WTC11 (cell line): Measurements from ENCODE around the gene CELSR2. TPM values are rescaled to one million over a fixed set of nuclear protein-coding genes. Genes with fewer than 3 reads are reported as not detected.
"Not testable (repeated sequence)": the region's sequence is repeated elsewhere in the genome, so short reads cannot be mapped to it uniquely, and the experiment has no call there.

Source experiments
- ATAC-seq: fragments of 200-7000 bp; cut with Tn5 transposase; 2 replicates; pipeline ENCODE4 v1.10.0; 2021; ENCODE audit warnings: mild to moderate bottlenecking, moderate library complexity
- CTCF ChIA-PET: fragments of 300-600 bp; sonication (Branson Sonifier 250); formaldehyde crosslinking; loops from one replicate; lab custom pipeline; 2021; ENCODE audit warnings: antibody characterized with exemption; lab: Charles Lee
- POLR2A ChIA-PET: fragments of 350-600 bp; sonication (Branson Sonifier 250); formaldehyde crosslinking; loops from one replicate; lab custom pipeline; 2021; ENCODE audit warnings: antibody characterized with exemption; lab: Charles Lee
- DNase-seq: peaks from one replicate; pipeline ENCODE4 v3.0.0; 2021; ENCODE audit warnings: low spot score
- H3K27ac Mint-ChIP-seq: 2 replicates; pipeline ENCODE4 v1.8.0; 2021; ENCODE audit warnings: mixed read lengths
- H3K27me3 Mint-ChIP-seq: 2 replicates; pipeline ENCODE4 v1.8.0; 2021; ENCODE audit warnings: low read depth, mild to moderate bottlenecking, moderate library complexity, mixed read lengths
- H3K36me3 Mint-ChIP-seq: 2 replicates; pipeline ENCODE4 v1.8.0; 2021; ENCODE audit warnings: mixed read lengths
- H3K4me1 Mint-ChIP-seq: 2 replicates; pipeline ENCODE4 v1.8.0; 2022; ENCODE audit warnings: mixed read lengths
- H3K4me3 Mint-ChIP-seq: 2 replicates; pipeline ENCODE4 v1.8.0; 2021; ENCODE audit warnings: mild to moderate bottlenecking, moderate library complexity, mixed read lengths
- H3K9me3 Mint-ChIP-seq: 2 replicates; pipeline ENCODE4 v1.8.0; 2021; ENCODE audit warnings: mixed read lengths
- CREB1 ChIP-seq: sonication (generic); formaldehyde crosslinking; IDR thresholded peaks from 2 replicates; pipeline ENCODE4 v1.8.0; 2023; ENCODE audit warnings: mild to moderate bottlenecking, missing genetic modification reagents
- GABPB1 ChIP-seq: sonication (generic); formaldehyde crosslinking; IDR thresholded peaks from 2 replicates; pipeline ENCODE4 v1.8.1; 2023; ENCODE audit warnings: mild to moderate bottlenecking, missing genetic modification reagents
- NFATC4 ChIP-seq: fragments of 250-450 bp; sonication (Bioruptor Pico); IDR thresholded peaks from 2 replicates; pipeline ENCODE4 v1.9.0; 2021; ENCODE audit warnings: mild to moderate bottlenecking
- NR2C2 ChIP-seq: sonication (generic); formaldehyde crosslinking; IDR thresholded peaks from 2 replicates; pipeline ENCODE4 v1.8.0; 2022; ENCODE audit warnings: mild to moderate bottlenecking, missing genetic modification reagents
- RORB ChIP-seq: fragments of 250-450 bp; sonication (Bioruptor Pico); IDR thresholded peaks from 2 replicates; pipeline ENCODE4 v1.9.0; 2021; ENCODE audit warnings: mild to moderate bottlenecking
- SMAD4 ChIP-seq: sonication (generic); formaldehyde crosslinking; IDR thresholded peaks from 2 replicates; pipeline ENCODE4 v1.8.0; 2022; ENCODE audit warnings: mild to moderate bottlenecking, missing genetic modification reagents
- TEAD1 ChIP-seq: sonication (generic); formaldehyde crosslinking; IDR thresholded peaks from 2 replicates; pipeline ENCODE4 v1.8.0; 2022; ENCODE audit warnings: mild to moderate bottlenecking, missing genetic modification reagents
- ZNF232 ChIP-seq: sonication (generic); formaldehyde crosslinking; IDR thresholded peaks from 2 replicates; pipeline ENCODE4 v1.8.0; 2022; ENCODE audit warnings: mild to moderate bottlenecking, missing genetic modification reagents
- total RNA-seq: library from RNA; stranded (reverse); gene quantifications from 3 replicates; pipeline ENCODE4 v1.2.3, GENCODE V29; 2021
- TF ChIP-seq, protein P1 (sequence below): sonication (generic); formaldehyde crosslinking; IDR thresholded peaks from 2 replicates; pipeline ENCODE4 v1.8.0; 2022; ENCODE audit warnings: mild to moderate bottlenecking, missing genetic modification reagents
- TF ChIP-seq, protein P2 (sequence below): sonication (generic); formaldehyde crosslinking; IDR thresholded peaks from 2 replicates; pipeline ENCODE4 v1.8.1; 2023; ENCODE audit warnings: mild to moderate bottlenecking, moderate library complexity, missing genetic modification reagents
- TF ChIP-seq, protein P3 (sequence below): sonication (generic); formaldehyde crosslinking; IDR thresholded peaks from 2 replicates; pipeline ENCODE4 v1.8.1; 2023; ENCODE audit warnings: mild to moderate bottlenecking, missing genetic modification reagents

The CELSR2 gene
- total RNA-seq, 1 experiment from 2014 or later: 31.3 TPM

DNA sequence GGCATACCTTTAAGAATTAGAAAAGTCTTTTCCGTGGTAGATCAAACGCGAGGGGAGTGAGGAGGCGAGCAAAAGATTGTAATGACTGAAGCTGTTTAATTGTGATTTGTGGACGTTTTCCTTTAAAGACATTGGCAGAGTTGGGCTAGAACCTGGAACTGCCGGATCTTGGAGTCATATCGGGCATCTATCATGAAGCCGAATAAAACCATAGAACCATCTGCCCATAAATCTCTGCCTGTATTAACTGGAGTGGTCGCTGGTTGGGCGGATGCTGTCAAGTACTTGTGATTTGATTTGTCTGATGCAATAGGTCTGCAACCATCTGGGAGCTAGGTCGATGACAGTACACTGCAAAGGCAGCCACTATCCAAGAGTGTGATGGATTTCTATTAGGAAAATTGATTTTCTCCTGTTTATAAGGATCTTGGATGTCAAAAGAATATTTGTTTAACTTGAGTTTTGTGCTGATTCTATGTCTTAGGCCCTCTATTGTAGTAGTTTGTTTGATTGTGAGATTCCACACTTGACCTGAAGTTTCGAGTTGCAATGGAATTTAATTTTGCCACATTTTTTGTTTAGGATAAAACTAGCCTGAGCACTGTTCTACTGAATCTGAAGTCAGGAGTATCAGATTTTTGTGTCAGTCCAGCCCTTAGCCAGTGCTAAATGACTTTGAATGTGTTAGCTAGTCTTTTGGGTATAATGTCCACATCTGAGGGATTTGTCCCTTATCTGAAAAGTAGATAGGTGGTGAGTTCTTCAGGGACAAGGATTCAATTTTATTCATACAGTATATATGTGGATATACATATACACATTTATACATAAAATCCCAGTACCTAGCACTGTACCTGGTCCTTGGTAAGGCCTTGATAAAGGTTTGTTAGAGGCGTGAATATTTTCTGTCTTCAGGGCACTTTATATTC, 34.4 kb upstream of the CELSR2 start:
- Mint-ChIP-seq H3K36me3 (peaks cover 12% of the 10 kb centered on the region), H3K9me3 (peaks cover 5% of the 10 kb centered on the region), H3K27ac (peak overlapping the region; percentile 92), H3K4me1 (peaks cover 21% of the 10 kb centered on the region), H3K27me3 (no peaks in the 10 kb centered on the region), H3K4me3 (peak overlapping the region; percentile 99)
- ATAC-seq (no peak), DNase-seq (peak; percentile 23)
- TF ChIP-seq GABPB1 (CRISPR knock-in tag) (peak; percentile 100), ZNF232 (no peak)
- TF ChIP-seq, protein P1, sequence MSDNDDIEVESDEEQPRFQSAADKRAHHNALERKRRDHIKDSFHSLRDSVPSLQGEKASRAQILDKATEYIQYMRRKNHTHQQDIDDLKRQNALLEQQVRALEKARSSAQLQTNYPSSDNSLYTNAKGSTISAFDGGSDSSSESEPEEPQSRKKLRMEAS (CRISPR knock-in tag): peak; percentile 43; the same call in 1 of the 2 replicates
- ChIA-PET CTCF (interaction anchor here (1.3 to 3.4 kb wide), 6 partner anchors 13 to 49 kb away, joined by 3 to 36 read pairs (median 14); no protein-coding TSS in a partner anchor), POLR2A (interaction anchor here (0.5 to 3.5 kb wide), 7 partner anchors 15 to 522 kb away, joined by 3 to 31 read pairs (median 3); partner anchors contain the start of gene PSRC1)

DNA sequence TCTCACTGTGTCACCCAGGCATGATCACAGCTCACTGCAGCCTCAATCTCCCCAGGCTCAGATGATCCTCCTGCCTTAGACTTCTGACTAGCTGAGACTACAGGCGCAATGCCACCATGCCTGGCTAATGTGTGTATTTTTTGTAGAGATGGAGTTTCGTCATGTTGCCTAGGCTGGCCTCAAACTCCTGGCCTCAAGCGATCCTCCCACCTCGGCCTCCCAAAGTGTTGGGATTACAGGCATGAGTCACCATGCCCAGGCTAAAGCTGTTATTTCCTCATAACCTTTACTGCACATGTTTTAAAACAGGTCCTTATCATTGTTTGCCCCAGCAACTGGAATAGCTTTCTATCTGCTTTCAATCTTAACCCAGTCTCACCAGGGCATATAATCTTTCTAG, 32.7 kb upstream of the CELSR2 start:
- no peak overlapping the region for H3K4me3 Mint-ChIP-seq

DNA sequence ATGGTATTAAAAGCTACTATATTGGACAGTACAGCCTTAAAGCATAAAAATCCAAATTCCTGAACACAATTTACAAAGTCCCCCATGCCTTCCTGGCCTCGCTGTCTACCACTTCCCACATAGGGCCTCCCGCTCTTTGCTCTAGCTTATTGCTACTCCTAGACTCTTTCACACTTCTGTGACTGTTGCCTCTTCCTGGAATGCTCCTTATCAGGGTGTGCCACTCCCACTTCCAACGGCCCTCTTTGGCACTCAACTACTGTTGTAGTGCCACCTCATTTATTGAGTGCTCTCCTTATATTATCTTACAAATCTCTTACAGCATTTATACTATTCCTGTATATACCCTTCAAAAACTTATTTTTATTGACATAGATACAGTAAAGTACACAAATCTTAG, 30.8 kb upstream of the CELSR2 start:
- TF ChIP-seq NFATC4 (CRISPR knock-in tag): no peak
- no peak for TF ChIP-seq CREB1
- no peak for TF ChIP-seq RORB (CRISPR knock-in tag)
- H3K9me3 Mint-ChIP-seq: peaks cover 5% of the 10 kb centered on the region
- no peak overlapping the region for H3K4me3 Mint-ChIP-seq
- no peak overlapping the region for H3K27ac Mint-ChIP-seq
- ChIA-PET CTCF (interaction anchor here (0.6 to 0.7 kb wide), 3 partner anchors 21 to 1401 kb away, joined by 3 to 4 read pairs (median 4); no protein-coding TSS in a partner anchor), POLR2A (interaction anchor here (0.7 kb wide), 1 partner anchor 61 kb away, joined by 6 read pairs; no protein-coding TSS in a partner anchor)
- DNase-seq (no peak), ATAC-seq (no peak)
- no peaks in the 10 kb centered on the region for H3K27me3 Mint-ChIP-seq
- H3K36me3 Mint-ChIP-seq: peaks cover 20% of the 10 kb centered on the region
- H3K4me1 Mint-ChIP-seq: peaks cover 16% of the 10 kb centered on the region

More for the DNA sequence above, 32.7 kb upstream of the CELSR2 start:
- no peak for DNase-seq
- no peak for TF ChIP-seq SMAD4 (CRISPR knock-in tag)
- TF ChIP-seq CREB1: no peak
- TF ChIP-seq NR2C2 (CRISPR knock-in tag): no peak
- TF ChIP-seq TEAD1 (CRISPR knock-in tag): no peak
- TF ChIP-seq, protein P2, sequence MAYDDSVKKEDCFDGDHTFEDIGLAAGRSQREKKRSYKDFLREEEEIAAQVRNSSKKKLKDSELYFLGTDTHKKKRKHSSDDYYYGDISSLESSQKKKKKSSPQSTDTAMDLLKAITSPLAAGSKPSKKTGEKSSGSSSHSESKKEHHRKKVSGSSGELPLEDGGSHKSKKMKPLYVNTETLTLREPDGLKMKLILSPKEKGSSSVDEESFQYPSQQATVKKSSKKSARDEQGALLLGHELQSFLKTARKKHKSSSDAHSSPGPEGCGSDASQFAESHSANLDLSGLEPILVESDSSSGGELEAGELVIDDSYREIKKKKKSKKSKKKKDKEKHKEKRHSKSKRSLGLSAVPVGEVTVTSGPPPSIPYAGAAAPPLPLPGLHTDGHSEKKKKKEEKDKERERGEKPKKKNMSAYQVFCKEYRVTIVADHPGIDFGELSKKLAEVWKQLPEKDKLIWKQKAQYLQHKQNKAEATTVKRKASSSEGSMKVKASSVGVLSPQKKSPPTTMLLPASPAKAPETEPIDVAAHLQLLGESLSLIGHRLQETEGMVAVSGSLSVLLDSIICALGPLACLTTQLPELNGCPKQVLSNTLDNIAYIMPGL (CRISPR knock-in tag): no peak
- TF ChIP-seq, protein P3, sequence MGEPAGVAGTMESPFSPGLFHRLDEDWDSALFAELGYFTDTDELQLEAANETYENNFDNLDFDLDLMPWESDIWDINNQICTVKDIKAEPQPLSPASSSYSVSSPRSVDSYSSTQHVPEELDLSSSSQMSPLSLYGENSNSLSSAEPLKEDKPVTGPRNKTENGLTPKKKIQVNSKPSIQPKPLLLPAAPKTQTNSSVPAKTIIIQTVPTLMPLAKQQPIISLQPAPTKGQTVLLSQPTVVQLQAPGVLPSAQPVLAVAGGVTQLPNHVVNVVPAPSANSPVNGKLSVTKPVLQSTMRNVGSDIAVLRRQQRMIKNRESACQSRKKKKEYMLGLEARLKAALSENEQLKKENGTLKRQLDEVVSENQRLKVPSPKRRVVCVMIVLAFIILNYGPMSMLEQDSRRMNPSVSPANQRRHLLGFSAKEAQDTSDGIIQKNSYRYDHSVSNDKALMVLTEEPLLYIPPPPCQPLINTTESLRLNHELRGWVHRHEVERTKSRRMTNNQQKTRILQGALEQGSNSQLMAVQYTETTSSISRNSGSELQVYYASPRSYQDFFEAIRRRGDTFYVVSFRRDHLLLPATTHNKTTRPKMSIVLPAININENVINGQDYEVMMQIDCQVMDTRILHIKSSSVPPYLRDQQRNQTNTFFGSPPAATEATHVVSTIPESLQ (CRISPR knock-in tag): no peak
- TF ChIP-seq, all 79 proteins: peak for 0
- Mint-ChIP-seq H3K27me3 (no peaks in the 10 kb centered on the region), H3K27ac (no peak overlapping the region), H3K9me3 (peaks cover 5% of the 10 kb centered on the region), H3K4me1 (peaks cover 21% of the 10 kb centered on the region), H3K36me3 (peaks cover 15% of the 10 kb centered on the region)
- CTCF ChIA-PET: interaction anchor here (1.0 to 1.3 kb wide), 2 partner anchors 15 to 39 kb away, joined by 3 to 4 read pairs; no protein-coding TSS in a partner anchor
- no peak for ATAC-seq
- POLR2A ChIA-PET: interaction anchor here (0.9 kb wide), 1 partner anchor 23 kb away, joined by 3 read pairs; no protein-coding TSS in a partner anchor

DNA sequence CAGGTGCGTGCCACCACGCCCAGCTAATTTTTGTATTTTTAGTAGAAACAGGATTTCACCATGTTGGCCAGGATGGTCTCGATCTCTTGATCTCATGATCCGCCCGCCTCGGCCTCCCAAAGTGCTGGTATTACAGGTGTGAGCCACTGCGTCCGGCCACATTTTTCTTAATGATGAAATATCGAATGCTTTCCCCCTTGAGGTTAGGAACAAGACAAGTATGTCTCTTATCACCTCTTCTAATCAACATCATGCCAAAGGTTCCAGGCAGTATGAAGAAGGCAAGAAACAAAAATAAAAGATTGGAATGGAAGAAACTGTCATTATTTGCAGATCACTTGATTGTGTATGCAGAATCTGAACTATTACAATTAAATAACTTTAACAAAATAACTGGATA, 28.1 kb upstream of the CELSR2 start:
- POLR2A ChIA-PET, H3K9me3 Mint-ChIP-seq, H3K27ac Mint-ChIP-seq, H3K27me3 Mint-ChIP-seq, H3K4me3 Mint-ChIP-seq, ATAC-seq, DNase-seq: not testable (repeated sequence)
- CTCF ChIA-PET: interaction anchor here (1.1 kb wide), 1 partner anchor 18 kb away, joined by 3 read pairs; no protein-coding TSS in a partner anchor
- Mint-ChIP-seq H3K4me1 (peaks cover 12% of the 10 kb centered on the region), H3K36me3 (peaks cover 17% of the 10 kb centered on the region)
